RWPE2 (cell line): Measurements from ENCODE around the gene TMEM132D.

Experiments used
- ATAC-seq: fragments of 200-7000 bp; cut with Tn5 transposase; 3 replicates; pipeline ENCODE4 v1.9.1; 2021; ENCODE audit warnings: low read depth
- DNase-seq: peaks from one replicate; pipeline ENCODE4 v3.0.0-alpha.2; 2020; ENCODE audit warnings: low spot score
- H3K27ac ChIP-seq: fragments of 450-650 bp; 2 replicates; pipeline ENCODE4 v1.5.1; 2017; ENCODE audit warnings: mild to moderate bottlenecking; ENCODE audit not compliant: poor library complexity, severe bottlenecking
- H3K27me3 ChIP-seq: fragments of 250-450 bp; sonication (Bioruptor Pico); 2 replicates; pipeline ENCODE4 v1.5.1; 2021; ENCODE audit warnings: mild to moderate bottlenecking, moderate library complexity; ENCODE audit not compliant: insufficient read depth, poor library complexity, severe bottlenecking
- H3K36me3 ChIP-seq: fragments of 250-450 bp; sonication (Bioruptor Pico); 2 replicates; pipeline ENCODE4 v1.5.1; 2020; ENCODE audit warnings: low read depth, mild to moderate bottlenecking, moderate library complexity
- H3K4me1 ChIP-seq: fragments of 250-450 bp; sonication (Bioruptor Pico); 2 replicates; pipeline ENCODE4 v1.5.1; 2021; ENCODE audit warnings: mild to moderate bottlenecking, moderate library complexity; ENCODE audit not compliant: insufficient read depth, poor library complexity, severe bottlenecking
- H3K4me3 ChIP-seq: fragments of 250-450 bp; sonication (Bioruptor Pico); 2 replicates; pipeline ENCODE4 v1.5.1; 2021; ENCODE audit warnings: mild to moderate bottlenecking, moderate library complexity; ENCODE audit not compliant: severe bottlenecking
- H3K9me3 ChIP-seq: fragments of 250-450 bp; sonication (Bioruptor Pico); 2 replicates; pipeline ENCODE4 v1.5.1; 2021; ENCODE audit warnings: mild to moderate bottlenecking, moderate library complexity; ENCODE audit not compliant: severe bottlenecking
- TF ChIP-seq, protein P1 (sequence below): fragments of 450-650 bp; IDR thresholded peaks from one replicate; pipeline ENCODE4 v1.5.1; 2017; ENCODE audit warnings: mild to moderate bottlenecking, moderate library complexity; ENCODE audit not compliant: poor library complexity, severe bottlenecking

The TMEM132D gene

DNA sequence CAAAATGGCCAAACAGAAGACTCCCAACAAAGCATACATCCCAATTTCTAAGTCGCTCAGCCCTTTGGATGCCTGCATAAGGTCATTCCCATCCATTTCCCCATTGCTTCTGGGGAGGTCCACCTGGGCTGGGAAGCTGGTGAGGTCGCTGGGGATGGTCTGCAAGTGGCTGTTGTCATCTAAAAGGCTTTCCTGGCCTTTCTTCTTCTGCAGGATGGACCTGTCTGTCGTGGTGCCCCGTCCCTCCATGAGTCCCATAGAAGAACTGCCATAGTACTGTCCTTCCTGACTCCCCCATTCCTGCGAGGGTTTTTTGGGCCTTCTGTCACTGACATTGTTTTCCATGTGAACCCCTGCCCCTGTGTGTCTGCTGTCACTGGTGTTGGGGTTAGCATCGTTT is 829.4 kb downstream of the TMEM132D start:
- ATAC-seq (no peak), DNase-seq (no peak)
- Histone ChIP-seq H3K9me3 (no peaks in the 10 kb centered on the region), H3K36me3 (no peaks in the 10 kb centered on the region), H3K4me1 (no peaks in the 10 kb centered on the region), H3K4me3 (no peak overlapping the region), H3K27me3 (no peaks in the 10 kb centered on the region), H3K27ac (no peak overlapping the region)
- TF ChIP-seq, protein P1, sequence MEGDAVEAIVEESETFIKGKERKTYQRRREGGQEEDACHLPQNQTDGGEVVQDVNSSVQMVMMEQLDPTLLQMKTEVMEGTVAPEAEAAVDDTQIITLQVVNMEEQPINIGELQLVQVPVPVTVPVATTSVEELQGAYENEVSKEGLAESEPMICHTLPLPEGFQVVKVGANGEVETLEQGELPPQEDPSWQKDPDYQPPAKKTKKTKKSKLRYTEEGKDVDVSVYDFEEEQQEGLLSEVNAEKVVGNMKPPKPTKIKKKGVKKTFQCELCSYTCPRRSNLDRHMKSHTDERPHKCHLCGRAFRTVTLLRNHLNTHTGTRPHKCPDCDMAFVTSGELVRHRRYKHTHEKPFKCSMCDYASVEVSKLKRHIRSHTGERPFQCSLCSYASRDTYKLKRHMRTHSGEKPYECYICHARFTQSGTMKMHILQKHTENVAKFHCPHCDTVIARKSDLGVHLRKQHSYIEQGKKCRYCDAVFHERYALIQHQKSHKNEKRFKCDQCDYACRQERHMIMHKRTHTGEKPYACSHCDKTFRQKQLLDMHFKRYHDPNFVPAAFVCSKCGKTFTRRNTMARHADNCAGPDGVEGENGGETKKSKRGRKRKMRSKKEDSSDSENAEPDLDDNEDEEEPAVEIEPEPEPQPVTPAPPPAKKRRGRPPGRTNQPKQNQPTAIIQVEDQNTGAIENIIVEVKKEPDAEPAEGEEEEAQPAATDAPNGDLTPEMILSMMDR = no peak

DNA sequence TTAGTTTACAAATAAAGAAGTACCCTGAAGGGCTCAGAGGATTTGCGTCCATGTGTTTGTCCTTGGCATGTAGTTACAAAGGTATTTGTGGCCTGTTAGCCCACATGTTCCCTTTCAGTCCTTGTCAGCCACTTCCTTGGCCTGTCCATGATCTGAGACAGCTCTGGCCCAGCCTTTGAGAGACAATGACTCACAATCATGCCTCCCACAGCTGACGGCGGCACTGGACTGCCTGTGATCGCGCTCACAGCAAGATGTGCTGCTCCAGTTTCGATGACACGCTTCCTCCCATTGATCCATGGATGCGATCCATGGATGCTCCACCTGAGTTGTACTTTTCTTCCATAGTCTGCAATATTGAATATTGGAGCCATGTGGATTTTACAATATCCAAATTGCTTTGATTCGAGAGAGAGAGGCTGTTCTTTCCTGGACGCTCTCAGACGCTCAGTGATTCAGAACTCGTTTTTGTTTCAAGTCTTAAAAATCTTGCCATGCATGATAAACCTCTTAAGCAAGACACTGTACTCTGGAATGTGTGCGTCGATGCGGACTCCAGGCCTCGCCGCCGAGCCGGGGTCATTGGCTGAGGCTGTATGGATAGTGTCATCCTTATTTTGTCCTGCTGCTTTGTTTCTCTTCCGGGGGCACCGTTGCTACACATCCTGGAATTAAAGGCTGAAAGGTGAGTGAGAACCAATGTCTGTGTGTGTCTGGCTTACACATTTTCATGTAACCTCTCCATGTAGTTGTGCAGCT is 830.5 kb downstream of the TMEM132D start:
- Histone ChIP-seq H3K4me3 (no peak overlapping the region), H3K27me3 (no peaks in the 10 kb centered on the region), H3K36me3 (no peaks in the 10 kb centered on the region), H3K9me3 (no peaks in the 10 kb centered on the region), H3K27ac (no peak overlapping the region), H3K4me1 (no peaks in the 10 kb centered on the region)
- TF ChIP-seq, protein P1 = no peak
- ATAC-seq (no peak), DNase-seq (no peak)

DNA sequence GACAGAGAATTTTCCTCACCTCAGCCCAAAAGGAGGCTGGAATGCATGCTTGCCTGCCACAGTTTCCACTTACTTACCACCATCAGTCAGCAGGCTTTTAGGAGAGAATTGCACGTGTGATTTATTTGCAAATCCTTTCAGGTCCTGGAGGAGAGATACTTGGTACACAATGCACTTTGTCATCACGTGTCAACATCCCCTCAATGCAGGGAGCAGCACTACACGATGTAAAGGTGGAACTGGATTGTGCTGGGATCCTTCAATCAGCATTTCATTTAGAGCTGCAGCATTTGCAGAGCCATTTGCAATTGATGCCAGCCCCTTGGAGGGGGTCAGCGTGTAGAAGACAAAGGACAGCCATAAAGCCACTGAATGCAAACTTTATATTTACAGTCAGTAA is 832.5 kb downstream of the TMEM132D start:
- no peak for ATAC-seq
- no peak overlapping the region for H3K4me3 ChIP-seq
- H3K36me3 ChIP-seq = no peaks in the 10 kb centered on the region
- no peaks in the 10 kb centered on the region for H3K9me3 ChIP-seq
- TF ChIP-seq, protein P1 = no peak
- DNase-seq = no peak
- H3K27me3 ChIP-seq = no peaks in the 10 kb centered on the region
- no peaks in the 10 kb centered on the region for H3K4me1 ChIP-seq
- no peak overlapping the region for H3K27ac ChIP-seq

DNA sequence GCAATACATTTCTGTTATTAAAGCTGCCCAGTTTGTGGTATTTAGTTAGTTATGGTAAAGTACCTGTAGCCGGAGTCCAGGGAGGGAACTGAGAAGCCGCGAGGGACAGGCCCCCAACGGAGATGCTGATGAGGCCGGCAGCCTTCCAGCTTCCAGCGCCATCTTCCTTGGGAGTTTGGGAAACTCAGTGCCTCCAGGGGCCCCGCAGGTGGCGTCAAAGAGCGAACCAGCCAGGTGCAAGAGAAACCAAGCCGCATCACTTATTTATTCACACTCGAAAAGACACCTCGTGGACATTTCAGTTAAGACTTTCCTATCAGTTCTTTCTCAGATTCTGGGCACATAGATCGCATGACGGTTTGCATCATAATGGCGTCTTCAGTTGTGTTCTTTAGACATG is 833.9 kb downstream of the TMEM132D start:
- H3K4me1 ChIP-seq = no peaks in the 10 kb centered on the region
- no peak for DNase-seq
- H3K9me3 ChIP-seq = no peaks in the 10 kb centered on the region
- no peaks in the 10 kb centered on the region for H3K27me3 ChIP-seq
- ATAC-seq = no peak
- H3K36me3 ChIP-seq = no peaks in the 10 kb centered on the region
- no peak overlapping the region for H3K4me3 ChIP-seq
- H3K27ac ChIP-seq = no peak overlapping the region
- TF ChIP-seq, protein P1 = no peak

DNA sequence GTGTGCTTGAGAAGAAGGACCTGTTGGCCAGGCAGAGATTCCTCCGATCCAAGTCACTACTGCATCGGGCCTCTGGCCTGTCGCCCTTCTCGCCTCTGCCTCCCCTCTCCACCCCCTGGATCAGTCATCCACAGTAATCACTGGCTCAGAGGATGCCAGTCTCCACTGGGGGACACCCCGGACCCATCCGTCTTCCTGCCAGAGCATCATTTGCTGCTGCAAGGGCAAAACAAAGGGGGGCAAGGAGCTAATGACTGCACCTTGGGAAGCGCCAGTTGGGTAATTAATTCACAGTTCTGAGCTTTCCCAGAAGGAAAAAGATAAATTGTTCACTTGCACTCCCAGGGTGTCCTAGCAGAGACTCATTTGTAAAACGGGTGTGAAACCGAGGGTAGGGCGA is 835.1 kb downstream of the TMEM132D start:
- Histone ChIP-seq H3K9me3 (no peaks in the 10 kb centered on the region), H3K4me3 (no peak overlapping the region), H3K27me3 (no peaks in the 10 kb centered on the region), H3K4me1 (no peaks in the 10 kb centered on the region), H3K27ac (no peak overlapping the region), H3K36me3 (no peaks in the 10 kb centered on the region)
- TF ChIP-seq, protein P1 = no peak
- DNase-seq (no peak), ATAC-seq (no peak)
